Measurements from ENCODE around the gene SNX13. TPM values are rescaled to one million over a fixed set of nuclear protein-coding genes. Genes with fewer than 3 reads are reported as not detected.

The SNX13 gene
- total RNA-seq, 4 donors from 2014 or later: 15.9 to 39.9 (median 35.1) TPM

GRCh38 chr7:17986851-17987250 is 46.6 kb upstream of the SNX13 start:
- no peak overlapping the region for H3K27ac ChIP-seq
- intact Hi-C loops (cut with DNase I): loop anchor here (10.0 kb wide), 1 partner anchor 58 kb away; no protein-coding TSS in a partner anchor
- WGBS, 2 donors: 47 to 64% methylated on average over 1 of the region's 1 CpG
- no peaks in the 10 kb centered on the region for H3K36me3 ChIP-seq
- H3K9me3 ChIP-seq: no peaks in the 10 kb centered on the region
- DNase-seq: no peak
- no peak overlapping the region for H3K4me3 ChIP-seq
- H3K4me1 ChIP-seq: no peaks in the 10 kb centered on the region
- TF ChIP-seq CTCF (IDR thresholded peaks at IDR 0.05) (no peak), POLR2A (IDR thresholded peaks at IDR 0.05) (no peak)
- H3K27me3 ChIP-seq: no peaks in the 10 kb centered on the region

- no peak overlapping the region for H3K4me3 ChIP-seq
- no peaks in the 10 kb centered on the region for H3K4me1 ChIP-seq
- WGBS, 2 donors: 75 to 83% methylated on average over 6 of the region's 6 CpGs
- H3K9me3 ChIP-seq: no peaks in the 10 kb centered on the region
- no peaks in the 10 kb centered on the region for H3K36me3 ChIP-seq
- TF ChIP-seq CTCF (IDR thresholded peaks at IDR 0.05) (no peak), POLR2A (IDR thresholded peaks at IDR 0.05) (no peak)
- H3K27me3 ChIP-seq: no peaks in the 10 kb centered on the region
- no peak overlapping the region for H3K27ac ChIP-seq
- DNase-seq: no peak
- intact Hi-C loops (cut with DNase I): loop anchor here (10.0 kb wide), 1 partner anchor 59 kb away; no protein-coding TSS in a partner anchor
Measured at GRCh38 chr7:17985473-17986239, 45.4 kb upstream of the SNX13 start.

- no peaks in the 10 kb centered on the region for H3K36me3 ChIP-seq
- WGBS, 2 donors: 71 to 88% methylated on average over 1 of the region's 1 CpG
- no peak overlapping the region for H3K4me3 ChIP-seq
- intact Hi-C loops (cut with DNase I): loop anchor here (10.0 kb wide), 1 partner anchor 61 kb away; no protein-coding TSS in a partner anchor
- no peaks in the 10 kb centered on the region for H3K4me1 ChIP-seq
- no peaks in the 10 kb centered on the region for H3K9me3 ChIP-seq
- H3K27ac ChIP-seq: no peak overlapping the region
- no peak for DNase-seq
- TF ChIP-seq CTCF (IDR thresholded peaks at IDR 0.05) (no peak), POLR2A (IDR thresholded peaks at IDR 0.05) (no peak)
- no peaks in the 10 kb centered on the region for H3K27me3 ChIP-seq
Measured at GRCh38 chr7:17984288-17984687, 44.0 kb upstream of the SNX13 start.

- intact Hi-C loops (cut with DNase I): loop anchor here (10.0 kb wide), 1 partner anchor 61 kb away; no protein-coding TSS in a partner anchor
- Histone ChIP-seq H3K36me3 (no peaks in the 10 kb centered on the region), H3K9me3 (no peaks in the 10 kb centered on the region), H3K4me3 (no peak overlapping the region), H3K4me1 (no peaks in the 10 kb centered on the region), H3K27ac (no peak overlapping the region), H3K27me3 (no peaks in the 10 kb centered on the region)
- WGBS, 2 donors: 67 to 70% methylated on average over 3 of the region's 3 CpGs
- no peak for DNase-seq
- TF ChIP-seq POLR2A (IDR thresholded peaks at IDR 0.05): no peak
- no peak for TF ChIP-seq CTCF (IDR thresholded peaks at IDR 0.05)
Measured at GRCh38 chr7:17983221-17984062, 43.1 kb upstream of the SNX13 start.

GRCh38 chr7:17976952-17977351 is 36.7 kb upstream of the SNX13 start:
- intact Hi-C loops (cut with DNase I): no loop called here
- H3K36me3 ChIP-seq: no peaks in the 10 kb centered on the region

More at GRCh38 chr7:17976952-17977351, 36.7 kb upstream of the SNX13 start:
- 66 to 71% methylated on average over 2 of the region's 2 CpGs for WGBS, 2 donors
- DNase-seq: no peak
- no peak overlapping the region for H3K27ac ChIP-seq
- no peak overlapping the region for H3K4me3 ChIP-seq
- no peaks in the 10 kb centered on the region for H3K27me3 ChIP-seq
- no peaks in the 10 kb centered on the region for H3K4me1 ChIP-seq
- H3K9me3 ChIP-seq: no peaks in the 10 kb centered on the region
- no peak for TF ChIP-seq CTCF (IDR thresholded peaks at IDR 0.05)
- no peak for TF ChIP-seq POLR2A (IDR thresholded peaks at IDR 0.05)

Data from esophagus squamous epithelium (tissue), 5 donors.